Spleen (tissue), 7 donors: ENCODE data around the gene REN.

Experiments
- CTCF ChIP-seq, 11 experiments: fragments of 200-600 bp in 7 of 11; fragments of 450-650 bp in 4 of 11; sonication (generic) in 4 of 11; IDR thresholded peaks in 8 of 11; conservative IDR thresholded peaks in 3 of 11; 1 replicate in 7 of 11; 2 replicates in 4 of 11; pipeline versions ENCODE4 v1.4.0 to v1.8.0; 2016 to 2021; ENCODE audit warnings: antibody characterized with exemption in 11 of 11, inconsistent platforms in 4 of 11, mild to moderate bottlenecking in 1 of 11
- POLR2A ChIP-seq, 3 donors: fragments of 450-650 bp; IDR thresholded peaks; one replicate each; pipeline ENCODE4 v1.5.1; 2017; ENCODE audit warnings: antibody characterized with exemption in 3 of 3, mild to moderate bottlenecking in 1 of 3
- donor health status: DM: no; HTN: no; CAD: no; lungs with moderate emphysema.
- donor health status: DM: no; HTN: no; CAD: no.
- donor health status: DM: no; HTN: no; CAD: no.

- TF ChIP-seq POLR2A (IDR thresholded peaks at IDR 0.05): no peak
- no peak for TF ChIP-seq CTCF (IDR thresholded peaks at IDR 0.05 in 8 of 11, conservative IDR thresholded peaks at IDR 0.05 in 3 of 11)
These were observed 4.3 kb downstream of the REN start for GRCh38 chr1:204161609-204162493.
